GM12878 (cell line): ENCODE results near the gene OR1E1. TPM values are rescaled to one million over a fixed set of nuclear protein-coding genes. Genes with fewer than 3 reads are reported as not detected.
"Not testable (repeated sequence)": the region's sequence is repeated elsewhere in the genome, so short reads cannot be mapped to it uniquely, and the experiment has no call there.

Experiments
- ATAC-seq: fragments of 200-7000 bp; cut with Tn5 transposase; 3 replicates; pipeline ENCODE4 v1.9.1; 2020; ENCODE audit warnings: mild to moderate bottlenecking, moderate library complexity
- BruUV-seq: library from RNA; stranded (reverse); fragments of 400-500 nt; replicated peaks from 2 replicates; lab custom pipeline; 2021; lab: Mats Ljungman, UMichigan
- CTCF ChIA-PET: fragments of 300-600 bp; sonication (Branson Sonifier 250); formaldehyde crosslinking; extraction: SDS; loops from one replicate; lab custom pipeline; 2021; ENCODE audit warnings: inconsistent platforms; lab: Yijun Ruan, JAX
- POLR2A ChIA-PET: fragments of 350-600 bp; formaldehyde crosslinking; extraction: SDS; loops from one replicate; lab custom pipeline; 2021; ENCODE audit warnings: inconsistent platforms; lab: Charles Lee
- RAD21 ChIA-PET: fragments of 300-600 bp; sonication (Branson Sonifier 250); formaldehyde crosslinking; loops from one replicate; lab custom pipeline; 2023; ENCODE audit warnings: antibody characterized with exemption; ENCODE audit not compliant: unreplicated experiment; lab: Charles Lee
- SMC1A ChIA-PET: fragments of 300-600 bp; sonication (Branson Sonifier 250); formaldehyde crosslinking; loops from one replicate; lab custom pipeline; 2023; ENCODE audit not compliant: unreplicated experiment, uncharacterized antibody; lab: Charles Lee
- DNase-seq: peaks from one replicate; pipeline ENCODE4 v3.0.0-alpha.2; 2011; ENCODE audit warnings: low read depth, low spot score
- FAIRE-seq: peaks from 3 replicates; lab custom pipeline; 2011; peaks lifted over from hg19 to GRCh38; lab: Jason Lieb, UNC
- H2AFZ ChIP-seq: 2 replicates; pipeline ENCODE4 v1.6.0; 2011; ENCODE audit warnings: low read depth, low read length, control low read depth; ENCODE audit not compliant: control insufficient read depth
- H3K27ac ChIP-seq: 2 replicates; pipeline ENCODE4 v1.5.1; 2011; ENCODE audit warnings: control low read depth; ENCODE audit not compliant: control insufficient read depth, insufficient read depth
- H3K27me3 ChIP-seq, 2 experiments: replicated peaks in 1 of 2; 2 replicates each; pipeline versions ENCODE4 v1.6.0 to v1.6.1; 2011; ENCODE audit warnings: low read length in 1 of 2; ENCODE audit not compliant: control insufficient read depth in 2 of 2, insufficient read depth in 2 of 2
- H3K36me3 ChIP-seq, 2 experiments: 2 replicates each; pipeline ENCODE4 v1.5.1; 2011; ENCODE audit warnings: low read length in 1 of 2; ENCODE audit not compliant: control insufficient read depth in 2 of 2, insufficient read depth in 2 of 2
- H3K4me1 ChIP-seq: 2 replicates; pipeline ENCODE4 v1.6.1; 2011; ENCODE audit warnings: mild to moderate bottlenecking, low read length, moderate library complexity, mixed read lengths; ENCODE audit not compliant: control insufficient read depth, insufficient read depth
- H3K4me2 ChIP-seq: 2 replicates; pipeline ENCODE4 v1.6.0; 2011; ENCODE audit warnings: control low read depth; ENCODE audit not compliant: control insufficient read depth, insufficient read depth
- H3K4me3 ChIP-seq: fragments of 200-600 bp; sonication (generic); 2 replicates; pipeline ENCODE4 v1.5.1; 2016
- H3K79me2 ChIP-seq: 2 replicates; pipeline ENCODE4 v1.6.0; 2011; ENCODE audit warnings: low read length; ENCODE audit not compliant: control insufficient read depth, insufficient read depth
- H3K9ac ChIP-seq: 2 replicates; pipeline ENCODE4 v1.8.0; 2011; ENCODE audit warnings: low read length, control low read depth, mixed read lengths; ENCODE audit not compliant: control insufficient read depth, insufficient read depth
- H3K9me3 ChIP-seq: replicated peaks from 3 replicates; pipeline ENCODE4 v1.5.1; 2011; ENCODE audit warnings: mild to moderate bottlenecking, low read length; ENCODE audit not compliant: control insufficient read depth, insufficient read depth
- H4K20me1 ChIP-seq: 2 replicates; pipeline ENCODE4 v1.6.0; 2011; ENCODE audit not compliant: control insufficient read depth, insufficient read depth
- BACH1 ChIP-seq: fragments of 450-650 bp; IDR thresholded peaks from 2 replicates; pipeline ENCODE4 v1.6.1; 2017; ENCODE audit warnings: mild to moderate bottlenecking, borderline replicate concordance
- EED ChIP-seq: sonication (generic); IDR thresholded peaks from 2 replicates; pipeline ENCODE4 v1.6.1; 2016; ENCODE audit warnings: antibody characterized with exemption, low read depth
- JUNB ChIP-seq: IDR thresholded peaks from 2 replicates; pipeline ENCODE4 v1.6.1; 2016; ENCODE audit warnings: antibody characterized with exemption, mild to moderate bottlenecking
- KAT2A ChIP-seq: conservative IDR thresholded peaks from 2 replicates; pipeline ENCODE4 v1.6.1; 2011; ENCODE audit warnings: low read depth, low read length; ENCODE audit not compliant: control insufficient read depth
- KLF5 ChIP-seq: fragments of 450-650 bp; IDR thresholded peaks from 2 replicates; pipeline ENCODE4 v1.6.1; 2014; ENCODE audit warnings: mild to moderate bottlenecking; ENCODE audit not compliant: partially characterized antibody
- MTA3 ChIP-seq: IDR thresholded peaks from 2 replicates; pipeline ENCODE4 v1.6.1; 2012; ENCODE audit warnings: low read length, inconsistent platforms, borderline replicate concordance
- MXI1 ChIP-seq: fragments of 150-350 bp; IDR thresholded peaks from 2 replicates; pipeline ENCODE4 v1.6.1; 2011; ENCODE audit warnings: low read depth, mild to moderate bottlenecking, inconsistent platforms, low read length, improper control_type of control experiment
- NFIC ChIP-seq: IDR thresholded peaks from 2 replicates; pipeline ENCODE4 v1.6.1; 2012; ENCODE audit warnings: low read depth, mild to moderate bottlenecking, inconsistent platforms, low read length, moderate library complexity
- NR2C2 ChIP-seq: IDR thresholded peaks from 2 replicates; pipeline ENCODE4 v1.6.1; 2011; ENCODE audit warnings: borderline replicate concordance, low read depth; ENCODE audit not compliant: control insufficient read depth, insufficient read length
- PKNOX1 ChIP-seq: fragments of 450-650 bp; IDR thresholded peaks from 2 replicates; pipeline ENCODE4 v1.6.1; 2016; ENCODE audit warnings: mild to moderate bottlenecking
- POLR2AphosphoS5 ChIP-seq: IDR thresholded peaks from 2 replicates; pipeline ENCODE4 v1.6.1; 2011; ENCODE audit warnings: mild to moderate bottlenecking, low read length, inconsistent platforms
- STAT1 ChIP-seq: fragments of 450-650 bp; conservative IDR thresholded peaks from 2 replicates; pipeline ENCODE4 v1.6.1; 2014; ENCODE audit warnings: antibody characterized with exemption, mild to moderate bottlenecking
- ZNF274 ChIP-seq: IDR thresholded peaks from one replicate; pipeline ENCODE4 v1.8.0; 2011; ENCODE audit not compliant: insufficient read length, insufficient read depth
- ZNF622 ChIP-seq: fragments of 450-650 bp; IDR thresholded peaks from 2 replicates; pipeline ENCODE4 v1.6.1; 2017; ENCODE audit warnings: mild to moderate bottlenecking, inconsistent platforms
- WGBS: methylation state at CpG from one replicate; pipeline ENCODE4 v1.1.6; 2016; ENCODE audit warnings: low lambda C conversion rate; ENCODE audit not compliant: insufficient replicate concordance, insufficient coverage; ENCODE audit errors: missing lambda C conversion rate; 5-methylcytosine and 5-hydroxymethylcytosine counted together
- in situ Hi-C: fragments of 300-500 bp; cut with MboI; formaldehyde crosslinking; loops from 9 replicates; pipeline ENCODE4 v1.14.3; 2018; ENCODE audit warnings: mixed read lengths
- intact Hi-C: fragments of 100-400 bp; cut with micrococcal nuclease; formaldehyde crosslinking; loops from one replicate; pipeline ENCODE4 v1.14.2; 2022; ENCODE audit not compliant: unreplicated experiment
- polyA plus RNA-seq, 11 experiments: library from polyadenylated mRNA; depleted of rRNA in 4 of 11; unstranded in 6 of 11; stranded (reverse) in 5 of 11; fragments of >200 nt; fragmentation: Nextera tagmentation in 4 of 11; fragmentation: Illumina TruSeq in 1 of 11; extraction: Ambion mirVana in 4 of 11; extraction: Trizol in 1 of 11; gene quantifications; 1 replicate in 1 of 11; 2 replicates in 10 of 11; pipeline versions ENCODE4 v1.2.1 to v1.2.3, GENCODE V29; 2011 to 2016; ENCODE audit warnings: inconsistent platforms in 2 of 11, missing spikeins in 2 of 11, low read depth in 1 of 11
- total RNA-seq, 4 experiments: library from RNA; depleted of rRNA in 3 of 4; stranded (reverse); fragments of >200 nt in 3 of 4; fragmentation: Illumina TruSeq in 1 of 4; extraction: Trizol in 1 of 4; gene quantifications; 2 replicates each; pipeline versions ENCODE4 v1.2.1 to v1.2.3, GENCODE V29; 2013 to 2021
- TF ChIP-seq, protein P1 (sequence below): fragments of 450-650 bp; IDR thresholded peaks from 2 replicates; pipeline ENCODE4 v1.6.1; 2017; ENCODE audit warnings: borderline replicate concordance

OR1E1 gene
- total and polyA plus RNA-seq, 10 of the 15 experiments (the other 5 are each of a cell fraction or from before 2014, with no cell fraction given) = not detected

GRCh38 chr17:3378321-3378720 lies 19.9 kb downstream of the OR1E1 start:
- 25% methylated on average over 8 of the region's 8 CpGs for WGBS
- H3K9ac ChIP-seq = no peak overlapping the region
- BruUV-seq = no TSS peak

GRCh38 chr17:3371167-3371566 lies 27.0 kb downstream of the OR1E1 start:
- intact Hi-C loops, H3K4me2 ChIP-seq, H3K27ac ChIP-seq, DNase-seq, ATAC-seq, H3K9me3 ChIP-seq, H3K27me3 ChIP-seq, H3K36me3 ChIP-seq, H3K79me2 ChIP-seq, POLR2A ChIA-PET, SMC1A ChIA-PET, H3K9ac ChIP-seq, RAD21 ChIA-PET, H3K4me3 ChIP-seq, H3K4me1 ChIP-seq, H4K20me1 ChIP-seq, BruUV-seq, H2AFZ ChIP-seq, CTCF ChIA-PET, in situ Hi-C loops, FAIRE-seq: not testable (repeated sequence)
- no CpG with 5 or more reads among the region's 31 CpGs for WGBS

More at GRCh38 chr17:3378321-3378720, 19.9 kb downstream of the OR1E1 start:
- no peak for FAIRE-seq
- H3K79me2 ChIP-seq = no peaks in the 10 kb centered on the region
- CTCF ChIA-PET = interaction anchor here (1.2 kb wide), 1 partner anchor 13 kb away, joined by 3 read pairs; no protein-coding TSS in a partner anchor
- H3K36me3 ChIP-seq = no peaks in the 10 kb centered on the region
- no peak for DNase-seq
- intact Hi-C loops (no loop called here), in situ Hi-C loops (no loop called here)
- RAD21 ChIA-PET = no interaction called here
- H3K27ac ChIP-seq = no peak overlapping the region
- no peaks in the 10 kb centered on the region for H4K20me1 ChIP-seq
- H3K27me3 ChIP-seq = no peaks in the 10 kb centered on the region
- no peak overlapping the region for H3K4me2 ChIP-seq
- no peaks in the 10 kb centered on the region for H3K9me3 ChIP-seq
- no peak overlapping the region for H2AFZ ChIP-seq
- POLR2A ChIA-PET = no interaction called here
- SMC1A ChIA-PET = no interaction called here
- ATAC-seq = no peak
- no peak overlapping the region for H3K4me3 ChIP-seq
- no peaks in the 10 kb centered on the region for H3K4me1 ChIP-seq
- TF ChIP-seq MTA3 (no peak), ZNF622 (no peak), POLR2AphosphoS5 (no peak), PKNOX1 (no peak), NR2C2 (no peak), BACH1 (no peak), JUNB (no peak), EED (no peak), NFIC (no peak), ZNF274 (no peak), KAT2A (no peak), KLF5 (no peak), MXI1 (no peak), STAT1 (no peak)
- TF ChIP-seq, protein P1, sequence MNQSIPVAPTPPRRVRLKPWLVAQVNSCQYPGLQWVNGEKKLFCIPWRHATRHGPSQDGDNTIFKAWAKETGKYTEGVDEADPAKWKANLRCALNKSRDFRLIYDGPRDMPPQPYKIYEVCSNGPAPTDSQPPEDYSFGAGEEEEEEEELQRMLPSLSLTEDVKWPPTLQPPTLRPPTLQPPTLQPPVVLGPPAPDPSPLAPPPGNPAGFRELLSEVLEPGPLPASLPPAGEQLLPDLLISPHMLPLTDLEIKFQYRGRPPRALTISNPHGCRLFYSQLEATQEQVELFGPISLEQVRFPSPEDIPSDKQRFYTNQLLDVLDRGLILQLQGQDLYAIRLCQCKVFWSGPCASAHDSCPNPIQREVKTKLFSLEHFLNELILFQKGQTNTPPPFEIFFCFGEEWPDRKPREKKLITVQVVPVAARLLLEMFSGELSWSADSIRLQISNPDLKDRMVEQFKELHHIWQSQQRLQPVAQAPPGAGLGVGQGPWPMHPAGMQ = no peak
